ENCODE results near the gene MORF4L1.
"Not testable (repeated sequence)": the region's sequence is repeated elsewhere in the genome, so short reads cannot be mapped to it uniquely, and the experiment has no call there.

MORF4L1 gene

DNA sequence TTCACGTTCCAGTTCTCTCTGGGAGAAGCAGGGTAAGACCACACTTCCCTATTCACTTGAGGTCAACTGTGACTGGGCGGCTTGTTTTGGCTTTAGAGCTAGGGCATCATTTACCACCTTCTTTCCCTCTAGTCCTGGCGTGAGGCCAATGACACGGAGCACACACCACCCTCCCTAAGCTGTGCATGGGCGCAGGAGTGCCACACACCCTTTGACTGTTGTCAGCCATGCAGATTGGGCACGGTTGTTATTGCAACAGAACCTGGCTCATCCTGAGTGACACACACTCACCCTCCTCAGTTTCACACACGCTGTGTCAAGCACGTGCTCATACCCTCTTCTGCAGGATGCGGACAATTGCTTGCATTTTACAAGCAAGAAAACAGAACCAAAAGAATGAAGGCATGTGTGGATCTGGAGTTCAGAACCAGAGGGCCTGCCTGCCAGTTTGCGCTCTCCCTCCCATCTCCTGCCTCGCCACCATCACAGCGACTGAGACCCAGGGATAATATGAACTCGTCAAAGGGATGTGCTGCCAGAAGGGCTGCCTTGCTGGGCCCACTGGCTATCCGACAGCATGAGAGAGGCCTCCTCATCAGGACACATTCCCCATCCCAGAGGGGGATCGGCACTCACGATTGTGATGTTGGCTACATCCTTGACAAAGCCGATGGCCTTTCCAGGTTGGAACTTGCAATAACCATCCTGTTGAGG lies 54.5 kb downstream of the MORF4L1 start:
- DNase-seq = no peak

GRCh38 chr15:78928176-78928575 lies 55.5 kb downstream of the MORF4L1 start:
- DNase-seq = not testable (repeated sequence)

GRCh38 chr15:78928616-78929093 lies 56.0 kb downstream of the MORF4L1 start:
- no peak for DNase-seq

GRCh38 chr15:78929536-78930264 lies 57.0 kb downstream of the MORF4L1 start:
- no peak for DNase-seq

GRCh38 chr15:78930577-78931388 lies 58.1 kb downstream of the MORF4L1 start:
- DNase-seq = no peak

DNA sequence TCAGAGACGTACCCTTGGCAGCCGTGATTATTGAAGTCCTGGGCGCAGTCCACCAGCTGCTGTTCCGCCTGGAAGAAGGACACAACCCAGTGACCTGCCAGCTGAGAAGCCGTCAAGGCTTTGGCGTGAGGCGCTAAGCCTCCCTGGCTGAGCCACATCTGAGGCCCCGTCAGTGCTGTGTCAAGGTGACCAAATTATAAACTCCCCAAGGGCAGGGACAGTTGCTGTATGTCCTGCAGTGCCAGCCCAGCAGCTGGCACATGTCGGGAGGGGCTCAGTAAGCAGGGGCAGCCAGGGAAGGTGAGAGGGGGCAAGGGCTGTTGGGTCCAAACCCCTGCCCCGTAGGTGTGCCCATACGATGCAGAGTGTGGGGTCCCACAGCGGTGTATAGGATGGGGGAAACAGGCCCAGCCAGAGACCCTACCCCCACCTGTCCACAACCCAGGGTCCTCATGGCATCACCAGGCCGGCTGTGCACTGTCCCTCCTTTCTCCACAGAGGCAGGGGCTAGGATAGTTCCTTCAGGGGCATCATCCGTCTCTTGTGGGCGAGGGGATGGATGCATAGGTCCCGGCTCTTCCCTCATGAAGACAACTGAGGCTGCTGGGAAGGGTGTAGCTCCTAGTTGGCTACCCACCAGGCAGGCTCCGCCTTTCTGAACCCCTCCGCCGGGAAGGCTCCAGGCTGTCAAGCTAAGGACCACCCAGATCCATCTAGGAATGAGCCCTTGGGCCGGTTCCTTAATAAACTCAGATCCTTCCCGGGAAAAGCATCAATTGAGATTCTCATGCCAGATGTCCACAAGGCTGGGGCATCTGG lies 59.0 kb downstream of the MORF4L1 start:
- DNase-seq = no peak

GRCh38 chr15:78932258-78932808 lies 59.6 kb downstream of the MORF4L1 start:
- DNase-seq = no peak

- DNase-seq = no peak
Observed at GRCh38 chr15:78933187-78933822, 60.6 kb downstream of the MORF4L1 start.

GRCh38 chr15:78933823-78934654 lies 61.3 kb downstream of the MORF4L1 start:
- DNase-seq = no peak

- no peak for DNase-seq
Observed at GRCh38 chr15:78934655-78935023, 61.9 kb downstream of the MORF4L1 start.

- DNase-seq = no peak
Observed at GRCh38 chr15:78937132-78937739, 64.5 kb downstream of the MORF4L1 start.

DNA sequence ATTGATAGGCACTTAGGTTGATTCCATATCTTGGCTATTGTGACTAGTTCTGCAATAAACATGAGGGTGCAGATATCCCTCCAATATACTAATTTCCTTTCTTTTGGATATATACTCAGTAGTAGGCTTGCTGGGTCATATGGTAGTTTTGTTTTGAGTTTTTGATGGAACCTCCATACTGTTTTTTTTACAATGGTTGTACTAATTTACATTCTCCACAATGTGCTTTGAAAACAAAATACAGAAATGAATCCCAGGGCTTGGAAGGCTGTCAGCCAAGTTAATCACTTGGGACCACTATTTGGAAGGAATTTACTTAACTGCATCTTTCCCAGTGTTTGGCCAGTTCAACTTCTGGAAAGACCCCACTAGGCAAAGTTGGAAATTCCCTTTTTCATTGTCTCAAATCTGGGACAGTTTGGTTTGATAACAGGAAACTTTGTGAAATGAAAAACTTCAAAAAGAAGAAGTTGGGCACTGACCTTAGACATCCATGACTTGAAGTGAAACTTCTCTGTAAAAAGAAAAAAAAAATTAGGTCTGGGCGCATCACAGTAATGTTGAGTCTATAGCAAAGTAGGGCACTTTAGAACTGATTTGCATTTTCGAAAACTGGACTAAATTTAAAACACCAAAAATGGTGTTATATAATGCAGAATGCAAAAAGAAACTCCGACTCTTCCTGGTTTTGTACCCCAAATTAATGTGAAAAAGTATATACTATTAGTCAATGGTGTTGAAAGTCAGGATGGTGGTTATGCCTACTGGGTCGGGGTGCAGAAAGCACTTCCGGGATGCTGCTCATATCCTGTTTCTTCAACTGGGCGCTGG lies 66.2 kb downstream of the MORF4L1 start:
- DNase-seq = no peak

DNA sequence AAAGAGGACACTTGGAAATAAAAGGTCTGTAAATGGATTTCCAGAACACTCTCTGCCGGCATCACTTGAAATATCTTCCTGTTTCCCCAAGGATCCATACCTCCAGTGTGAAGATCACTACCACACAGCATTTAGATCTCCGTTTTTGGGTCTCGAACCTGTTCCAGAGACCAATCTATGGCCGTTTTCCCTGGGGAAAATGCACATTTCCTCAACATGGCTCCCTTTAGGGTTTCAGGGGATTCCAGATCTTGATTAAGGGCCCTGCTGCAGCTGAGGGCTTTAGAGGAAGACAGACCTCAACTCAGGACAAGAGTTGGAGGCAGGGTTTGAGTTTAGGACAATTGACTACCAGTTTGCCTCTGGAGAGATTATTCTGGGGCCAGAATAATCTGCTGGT lies 70.1 kb downstream of the MORF4L1 start:
- no peak for DNase-seq

DNA sequence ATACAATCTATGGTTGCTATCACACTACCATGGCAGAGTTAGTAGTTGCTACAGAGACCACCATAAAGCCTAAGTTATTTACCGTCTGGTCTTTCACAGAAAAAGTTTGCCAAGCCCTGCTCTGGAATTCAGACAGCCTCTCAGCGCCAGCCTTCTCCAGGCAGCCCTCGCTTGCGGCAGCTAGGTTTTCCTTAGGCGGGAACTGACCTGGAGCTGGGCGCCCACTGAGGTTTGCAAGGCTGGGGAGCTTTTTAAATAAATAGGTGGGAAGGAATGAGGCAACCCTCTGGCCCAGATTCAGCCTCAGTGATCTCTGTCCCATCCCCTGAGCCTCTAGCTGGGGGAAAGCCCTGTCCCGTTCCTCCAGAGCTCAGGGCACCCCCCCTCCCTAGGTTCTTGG lies 71.0 kb downstream of the MORF4L1 start:
- no peak for DNase-seq

- no peak for DNase-seq
Observed at GRCh38 chr15:78944202-78944625, 71.5 kb downstream of the MORF4L1 start.

DNA sequence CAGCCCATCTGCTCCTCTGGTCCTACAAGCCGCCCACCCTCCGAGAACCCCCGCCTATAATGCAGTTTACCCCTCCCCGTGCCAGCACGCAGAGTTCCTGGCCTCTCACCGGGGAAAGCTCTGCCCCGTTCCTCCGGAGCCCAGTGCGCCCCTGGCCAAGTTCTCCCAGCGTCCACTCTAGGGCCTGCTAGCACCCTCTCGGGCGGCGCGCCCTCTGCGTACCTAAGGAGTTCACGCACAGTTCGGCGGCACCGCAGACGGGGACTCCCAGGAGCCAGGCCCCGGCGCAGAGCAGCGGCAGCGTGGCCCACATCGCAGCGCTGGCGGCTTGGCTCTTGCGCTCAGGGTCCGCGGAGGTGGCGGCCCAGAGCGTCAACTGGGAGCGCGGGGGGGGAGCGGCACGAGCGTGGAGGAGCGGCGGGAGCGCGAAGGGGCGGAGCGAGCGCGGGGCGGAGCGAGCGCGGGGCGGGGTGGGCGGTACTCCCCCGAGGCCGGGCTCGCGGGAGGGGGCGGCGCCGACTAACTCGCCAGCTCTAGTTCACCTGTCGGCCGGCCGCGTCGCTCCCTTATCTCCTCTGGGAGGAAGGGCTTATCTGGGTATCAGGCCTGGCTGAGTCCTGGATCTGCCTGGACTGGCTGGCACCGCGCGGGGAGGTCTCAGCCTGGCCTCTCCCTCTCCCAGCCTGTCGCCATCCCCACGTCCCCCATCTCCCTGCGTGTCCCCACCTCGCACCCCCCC lies 72.1 kb downstream of the MORF4L1 start, which contains the start of gene CTSH:
TSS of gene CTSH (minus strand) at position 378 of the 739 bp plus-strand sequence. CDS start at position 313, 65 bp downstream.
- peak; percentile 44 for DNase-seq

DNA sequence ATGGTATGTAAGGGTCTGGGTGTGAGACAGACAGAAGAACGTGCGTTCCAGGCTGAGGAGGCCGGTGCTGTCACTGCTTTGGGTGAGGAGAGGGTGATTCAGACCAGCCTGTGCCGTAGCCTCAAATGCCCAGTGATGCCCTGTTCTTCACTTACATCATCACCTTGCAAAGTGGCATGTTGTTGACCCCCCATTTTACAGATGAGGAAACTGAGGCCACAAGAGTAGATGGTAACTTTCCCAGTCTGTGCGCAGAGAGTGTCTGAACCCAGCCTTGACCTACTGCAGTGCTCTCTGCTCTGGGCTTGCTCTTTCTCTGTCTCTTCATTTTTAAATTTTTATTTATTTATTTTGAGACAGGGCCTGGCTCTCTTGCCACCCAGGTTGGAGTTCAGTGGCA lies 73.8 kb downstream of the MORF4L1 start:
- no peak for DNase-seq

- no peak for DNase-seq
Observed at GRCh38 chr15:78947506-78947905, 74.8 kb downstream of the MORF4L1 start.
